GM23338 (cell line): Measurements from ENCODE around the gene RFXAP. TPM values are rescaled to one million over a fixed set of nuclear protein-coding genes. Genes with fewer than 3 reads are reported as not detected.

Experiments
- ATAC-seq: fragments of 200-7000 bp; cut with Tn5 transposase; 3 replicates; pipeline ENCODE4 v1.9.1; 2020
- DNase-seq: peaks from one replicate; pipeline ENCODE4 v3.0.0-alpha.2; 2015; ENCODE audit warnings: low spot score
- H2AFZ ChIP-seq: fragments of 200-600 bp; sonication (generic); 2 replicates; pipeline ENCODE4 v1.8.0; 2016; ENCODE audit warnings: antibody characterized with exemption, mild to moderate bottlenecking, moderate library complexity
- H3F3A ChIP-seq: fragments of 200-600 bp; sonication (generic); replicated peaks from 2 replicates; pipeline ENCODE4 v1.8.0; 2017; ENCODE audit warnings: antibody characterized with exemption, mixed run types, low read depth
- H3K27ac ChIP-seq: fragments of 200-600 bp; sonication (generic); 2 replicates; pipeline ENCODE4 v1.6.1; 2016; ENCODE audit warnings: low read depth
- H3K27me3 ChIP-seq: fragments of 200-600 bp; sonication (generic); 2 replicates; pipeline ENCODE4 v1.8.0; 2016; ENCODE audit warnings: mild to moderate bottlenecking, mixed run types, moderate library complexity; ENCODE audit not compliant: insufficient read depth
- H3K36me3 ChIP-seq: fragments of 200-600 bp; sonication (generic); 2 replicates; pipeline ENCODE4 v1.8.0; 2016; ENCODE audit warnings: mild to moderate bottlenecking; ENCODE audit not compliant: insufficient read depth
- H3K4me1 ChIP-seq: fragments of 200-600 bp; sonication (generic); 2 replicates; pipeline ENCODE4 v1.8.0; 2016; ENCODE audit warnings: mild to moderate bottlenecking, moderate library complexity; ENCODE audit not compliant: insufficient read depth
- H3K4me2 ChIP-seq: fragments of 200-600 bp; sonication (generic); 2 replicates; pipeline ENCODE4 v1.7.1; 2017; ENCODE audit warnings: mixed run types
- H3K4me3 ChIP-seq: fragments of 200-600 bp; sonication (generic); 2 replicates; pipeline ENCODE4 v1.6.1; 2016; ENCODE audit warnings: mixed run types
- H3K79me2 ChIP-seq: fragments of 200-600 bp; sonication (generic); replicated peaks from 2 replicates; pipeline ENCODE4 v1.8.0; 2017; ENCODE audit warnings: mild to moderate bottlenecking; ENCODE audit not compliant: insufficient read depth
- H3K9me2 ChIP-seq: fragments of 200-600 bp; sonication (generic); 2 replicates; pipeline ENCODE4 v1.8.0; 2017; ENCODE audit not compliant: insufficient read depth
- H4K20me1 ChIP-seq: fragments of 200-600 bp; sonication (generic); replicated peaks from 2 replicates; pipeline ENCODE4 v1.8.0; 2017; ENCODE audit warnings: mild to moderate bottlenecking; ENCODE audit not compliant: insufficient read depth
- H3K27ac Mint-ChIP-seq: 2 replicates; pipeline ENCODE4 v1.8.0; 2020; ENCODE audit warnings: inconsistent platforms, mild to moderate bottlenecking, moderate library complexity, mixed read lengths
- H3K27me3 Mint-ChIP-seq: 3 replicates; pipeline ENCODE4 v1.8.0; 2022; ENCODE audit warnings: low read depth, mild to moderate bottlenecking, moderate library complexity, mixed read lengths, inconsistent platforms; ENCODE audit not compliant: insufficient read depth, poor library complexity
- H3K36me3 Mint-ChIP-seq: 3 replicates; pipeline ENCODE4 v1.8.0; 2021; ENCODE audit warnings: low read depth, mild to moderate bottlenecking, inconsistent platforms, moderate library complexity, mixed read lengths
- H3K4me1 Mint-ChIP-seq: 3 replicates; pipeline ENCODE4 v1.8.0; 2020; ENCODE audit warnings: mild to moderate bottlenecking, inconsistent platforms, mixed read lengths
- H3K4me3 Mint-ChIP-seq: 3 replicates; pipeline ENCODE4 v1.8.0; 2021; ENCODE audit warnings: moderate library complexity, mild to moderate bottlenecking, inconsistent platforms, mixed read lengths
- H3K9me3 Mint-ChIP-seq: 3 replicates; pipeline ENCODE4 v1.8.0; 2020; ENCODE audit warnings: moderate library complexity, mild to moderate bottlenecking, inconsistent platforms, mixed read lengths
- CREB1 ChIP-seq: fragments of 250-450 bp; sonication (Bioruptor Pico); IDR thresholded peaks from 2 replicates; pipeline ENCODE4 v1.5.0; 2020; ENCODE audit warnings: low read depth, mild to moderate bottlenecking, moderate library complexity
- CTCF ChIP-seq, 2 experiments: fragments of 200-600 bp in 1 of 2; sonication (generic) in 1 of 2; conservative IDR thresholded peaks; 2 replicates each; pipeline versions ENCODE4 v1.5.1 to v1.6.1; 2016 to 2017; ENCODE audit warnings: antibody characterized with exemption in 2 of 2, low read depth in 2 of 2, mild to moderate bottlenecking in 2 of 2, moderate library complexity in 1 of 2
- ETS1 ChIP-seq: IDR thresholded peaks from 2 replicates; pipeline ENCODE4 v1.6.1; 2016; ENCODE audit warnings: antibody characterized with exemption
- EZH2 ChIP-seq: fragments of 200-600 bp; sonication (generic); IDR thresholded peaks from one replicate; pipeline ENCODE4 v1.8.0; 2017; ENCODE audit warnings: antibody characterized with exemption, mild to moderate bottlenecking, low read depth; ENCODE audit not compliant: unreplicated experiment
- EZH2phosphoT487 ChIP-seq: fragments of 200-600 bp; sonication (generic); IDR thresholded peaks from one replicate; pipeline ENCODE4 v1.8.1; 2018; ENCODE audit warnings: antibody characterized with exemption; ENCODE audit not compliant: unreplicated experiment
- JUNB ChIP-seq: IDR thresholded peaks from one replicate; pipeline ENCODE4 v1.6.1; 2016; ENCODE audit warnings: antibody characterized with exemption; ENCODE audit not compliant: unreplicated experiment
- NANOG ChIP-seq: IDR thresholded peaks from 2 replicates; pipeline ENCODE4 v1.6.1; 2016; ENCODE audit warnings: antibody characterized with exemption, borderline replicate concordance
- POLR2AphosphoS5 ChIP-seq: IDR thresholded peaks from 2 replicates; pipeline ENCODE4 v1.6.1; 2016; ENCODE audit warnings: antibody characterized with exemption, low read depth
- REST ChIP-seq: IDR thresholded peaks from one replicate; pipeline ENCODE4 v1.6.1; 2018; ENCODE audit warnings: antibody characterized with exemption; ENCODE audit not compliant: unreplicated experiment
- ZNF114 ChIP-seq: fragments of 250-450 bp; sonication (Bioruptor Pico); IDR thresholded peaks from 2 replicates; pipeline ENCODE4 v1.5.0; 2020; ENCODE audit warnings: mild to moderate bottlenecking, moderate library complexity
- ZNF331 ChIP-seq: fragments of 250-450 bp; sonication (Bioruptor Pico); IDR thresholded peaks from 2 replicates; pipeline ENCODE4 v1.5.0; 2020; ENCODE audit warnings: low read depth, mild to moderate bottlenecking, moderate library complexity
- ZNF462 ChIP-seq: fragments of 250-450 bp; sonication (Bioruptor Pico); IDR thresholded peaks from 2 replicates; pipeline ENCODE4 v1.5.0; 2020; ENCODE audit warnings: mild to moderate bottlenecking, moderate library complexity
- polyA plus RNA-seq: library from polyadenylated mRNA; unstranded; fragments of >200 nt; fragmentation: Nextera tagmentation; extraction: Ambion mirVana; gene quantifications from 2 replicates; pipeline ENCODE4 v1.2.1, GENCODE V29; 2016
- total RNA-seq: library from RNA; depleted of rRNA; stranded (reverse); fragments of >200 nt; shearing (Covaris generic); gene quantifications from 2 replicates; pipeline ENCODE4 v1.2.3, GENCODE V29; 2014

RFXAP gene
- total and polyA plus RNA-seq, 2 experiments from 2014 or later, result 6.3 to 8.5 TPM

GRCh38 chr13:36819739-36820090, 693 bp downstream of the RFXAP start:
- Histone ChIP-seq H3K36me3 (no peaks in the 10 kb centered on the region), H3K4me2 (peak overlapping the region; percentile 75), H4K20me1 (peaks cover 6% of the 10 kb centered on the region; the same call in 1 of the 2 replicates), H3K4me1 (peaks cover 24% of the 10 kb centered on the region), H3K4me3 (peak overlapping the region; percentile 79), H3F3A (0 out of 2 replicates have a peak, but pooled peaks cover 3% of the 10 kb centered on the region), H2AFZ (peak overlapping the region; percentile 93), H3K79me2 (peaks cover 44% of the 10 kb centered on the region), H3K27me3 (peaks cover 8% of the 10 kb centered on the region; the same call in 1 of the 2 replicates), H3K9me2 (no peaks in the 10 kb centered on the region), H3K27ac (no peak overlapping the region)
- Mint-ChIP-seq H3K36me3 (no peaks in the 10 kb centered on the region), H3K27me3 (peaks cover 3% of the 10 kb centered on the region), H3K4me3 (peak overlapping the region; percentile 86), H3K27ac (peak overlapping the region; percentile 44; the same call in 1 of the 2 replicates), H3K9me3 (no peaks in the 10 kb centered on the region), H3K4me1 (peaks cover 35% of the 10 kb centered on the region)
- ATAC-seq, result peak; percentile 43
- TF ChIP-seq JUNB, result no peak
- TF ChIP-seq CTCF (conservative IDR thresholded peaks at IDR 0.05; ENCODE audit: low read depth in 2 of 2), result no peak
- no peak for TF ChIP-seq REST
- TF ChIP-seq EZH2, result no peak
- no peak for TF ChIP-seq CREB1 (CRISPR knock-in tag)
- TF ChIP-seq ZNF462 (CRISPR knock-in tag), result no peak
- no peak for TF ChIP-seq ETS1
- no peak for TF ChIP-seq NANOG
- no peak for TF ChIP-seq ZNF331 (CRISPR knock-in tag)
- TF ChIP-seq ZNF114 (CRISPR knock-in tag), result no peak
- no peak for TF ChIP-seq POLR2AphosphoS5
- TF ChIP-seq EZH2phosphoT487, result no peak
- peak; percentile 65 for DNase-seq
